ENCODE data around the gene KCNK1. TPM values are rescaled to one million over a fixed set of nuclear protein-coding genes. Genes with fewer than 3 reads are reported as not detected.

KCNK1 gene
- polyA plus RNA-seq, 1 of the 3 experiments (the other 2 are of a cell fraction) = 10.6 TPM

GRCh38 chr1:233598891-233599541 is 14.9 kb upstream of the KCNK1 start:
- peak; percentile 21 for DNase-seq
- H2AFZ ChIP-seq (ENCODE audit: low read depth) = peak overlapping the region; percentile 32; the same call in 1 of the 2 replicates
- POLR2A ChIA-PET = no interaction called here
- CTCF ChIA-PET = no interaction called here
- WGBS (ENCODE audit: low lambda C conversion rate) = 5% methylated on average over 8 of the region's 8 CpGs
- no peaks in the 10 kb centered on the region for H3K9me3 ChIP-seq
- no peak overlapping the region; a peak in 2 of 4 replicates for H3K4me3 ChIP-seq (ENCODE audit: low read depth in 2 of 2, low read length in 1 of 2)
- peaks cover 15% of the 10 kb centered on the region for H3F3A ChIP-seq (replicated peaks; ENCODE audit: insufficient read depth)
- H3K27ac ChIP-seq (ENCODE audit: low read depth in 2 of 2, low read length in 1 of 2) = peak overlapping the region; percentile 80 to 87; a peak in 3 of 4 replicates
- no peaks in the 10 kb centered on the region for H3K36me3 ChIP-seq (replicated peaks in 1 of 2; ENCODE audit: control insufficient read depth in 1 of 2, insufficient read depth in 2 of 2, low read length in 1 of 2)
- no peak overlapping the region; the same call in 1 of the 2 replicates for H3K9ac ChIP-seq
- no peaks in the 10 kb centered on the region for H3K79me2 ChIP-seq (ENCODE audit: insufficient read depth)
- H4K20me1 ChIP-seq (ENCODE audit: insufficient read depth) = no peaks in the 10 kb centered on the region
- peaks cover 12 to 13% of the 10 kb centered on the region in 2 experiments for H3K4me1 ChIP-seq (ENCODE audit: control insufficient read depth in 1 of 2, insufficient read depth in 2 of 2, low read depth in 1 of 2, low read length in 1 of 2)
- no peaks in the 10 kb centered on the region for H3K27me3 ChIP-seq (ENCODE audit: insufficient read depth)
- H3K9me2 ChIP-seq = no peaks in the 10 kb centered on the region
- peak overlapping the region; percentile 67 for H3K4me2 ChIP-seq
- peak; percentile 27; the same call in 1 of the 2 replicates for TF ChIP-seq FOSL2 (IDR thresholded peaks at IDR 0.05; ENCODE audit: borderline replicate concordance, low read depth)
- no peak for TF ChIP-seq YY1 (IDR thresholded peaks at IDR 0.05; ENCODE audit: low read depth)
- 0 out of 2 replicates have a peak, but pooled peaks have one; percentile 40 for TF ChIP-seq TAF1 (IDR thresholded peaks at IDR 0.05; ENCODE audit: borderline replicate concordance, low read depth, low read length)
- TF ChIP-seq CTCF (IDR thresholded peaks at IDR 0.05) = no peak
- TF ChIP-seq RAD21 (IDR thresholded peaks at IDR 0.05; ENCODE audit: low read length) = no peak
- TF ChIP-seq REST (IDR thresholded peaks at IDR 0.05; ENCODE audit: low read depth, low read length) = 0 out of 2 replicates have a peak, but pooled peaks have one; percentile 7
- peak; percentile 94 for TF ChIP-seq TCF12 (IDR thresholded peaks at IDR 0.05)
- TF ChIP-seq RXRA (IDR thresholded peaks at IDR 0.05; ENCODE audit: borderline replicate concordance, low read depth) = no peak
- TF ChIP-seq PBX3 (IDR thresholded peaks at IDR 0.05) = peak; percentile 96
- TF ChIP-seq IRF3 (IDR thresholded peaks at IDR 0.05; ENCODE audit: low read depth, low read length) = no peak
- peak; percentile 96 for TF ChIP-seq FOXM1 (IDR thresholded peaks at IDR 0.05; ENCODE audit: low read depth)
- TF ChIP-seq ZBTB33 (IDR thresholded peaks at IDR 0.05; ENCODE audit: borderline replicate concordance, low read depth) = 0 out of 2 replicates have a peak, but pooled peaks have one; percentile 25
- no peak for TF ChIP-seq GABPA (IDR thresholded peaks at IDR 0.05; ENCODE audit: low read depth)
- no peak for TF ChIP-seq CHD2 (IDR thresholded peaks at IDR 0.05; ENCODE audit: low read length, partially characterized antibody)
- peak; percentile 54 for TF ChIP-seq GATA2 (CRISPR knock-in tag; IDR thresholded peaks at IDR 0.05)
- peak; percentile 75; the same call in 1 of the 2 replicates for TF ChIP-seq MEF2A (IDR thresholded peaks at IDR 0.05; ENCODE audit: borderline replicate concordance, low read depth)
- TF ChIP-seq TEAD4 (IDR thresholded peaks at IDR 0.05; ENCODE audit: borderline replicate concordance, insufficient read depth) = peak; percentile 88
- TF ChIP-seq USF2 (IDR thresholded peaks at IDR 0.05; ENCODE audit: borderline replicate concordance, low read depth, low read length) = no peak
- TF ChIP-seq MAX (IDR thresholded peaks at IDR 0.05; ENCODE audit: low read depth) = 0 out of 2 replicates have a peak, but pooled peaks have one; percentile 33
- TF ChIP-seq MXI1 (IDR thresholded peaks at IDR 0.05; ENCODE audit: low read depth, low read length) = no peak
- peak; percentile 36; the same call in 1 of the 2 replicates for TF ChIP-seq POLR2AphosphoS5 (IDR thresholded peaks at IDR 0.05; ENCODE audit: low read depth, low read length)
